Measurements from ENCODE around the gene STX8. TPM values are rescaled to one million over a fixed set of nuclear protein-coding genes. Genes with fewer than 3 reads are reported as not detected.
A peak's percentile ranks its signal among the peaks of the same experiment; 100 is the strongest.

Gene STX8
- total RNA-seq, 1 donor from 2014 or later: 31.2 TPM

GRCh38 chr17:9532715-9533114 is 42.9 kb downstream of the STX8 start:
- H3K27ac ChIP-seq: no peak overlapping the region
- no peaks in the 10 kb centered on the region for H3K4me1 ChIP-seq
- intact Hi-C loops (cut with DNase I): no loop called here
- TF ChIP-seq POLR2A (IDR thresholded peaks at IDR 0.05) (no peak), POLR2AphosphoS5 (IDR thresholded peaks at IDR 0.05; ENCODE audit: insufficient read depth in 1 of 2, low read depth in 1 of 2) (no peak), CTCF (IDR thresholded peaks at IDR 0.05) (no peak)
- no peak overlapping the region for H3K4me3 ChIP-seq
- no peaks in the 10 kb centered on the region for H3K27me3 ChIP-seq
- no peaks in the 10 kb centered on the region for H3K9me3 ChIP-seq
- H3K36me3 ChIP-seq: no peaks in the 10 kb centered on the region
- DNase-seq (ENCODE audit: extremely low spot score in 2 of 2): no peak

- Histone ChIP-seq H3K4me3 (no peak overlapping the region), H3K9me3 (no peaks in the 10 kb centered on the region), H3K4me1 (no peaks in the 10 kb centered on the region), H3K36me3 (no peaks in the 10 kb centered on the region), H3K27me3 (no peaks in the 10 kb centered on the region), H3K27ac (no peak overlapping the region)
- intact Hi-C loops (cut with DNase I): no loop called here
- TF ChIP-seq POLR2AphosphoS5 (IDR thresholded peaks at IDR 0.05; ENCODE audit: insufficient read depth in 1 of 2, low read depth in 1 of 2) (no peak), POLR2A (IDR thresholded peaks at IDR 0.05) (no peak), CTCF (IDR thresholded peaks at IDR 0.05) (no peak)
- no peak for DNase-seq (ENCODE audit: extremely low spot score in 2 of 2)
These were observed 44.6 kb downstream of the STX8 start for GRCh38 chr17:9531034-9531433.

- Histone ChIP-seq H3K36me3 (no peaks in the 10 kb centered on the region), H3K4me3 (no peak overlapping the region), H3K27me3 (no peaks in the 10 kb centered on the region), H3K4me1 (no peaks in the 10 kb centered on the region), H3K27ac (no peak overlapping the region), H3K9me3 (no peaks in the 10 kb centered on the region)
- no peak for DNase-seq (ENCODE audit: extremely low spot score in 2 of 2)
- TF ChIP-seq CTCF (IDR thresholded peaks at IDR 0.05): peak in 2 of 3 experiments; percentile 19 to 36
- TF ChIP-seq POLR2A (IDR thresholded peaks at IDR 0.05): no peak
- intact Hi-C loops (cut with DNase I): loop anchor here (10.0 kb wide), 1 partner anchor 534 kb away; no protein-coding TSS in a partner anchor
These were observed 46.5 kb downstream of the STX8 start for GRCh38 chr17:9529033-9529700.

- intact Hi-C loops (cut with DNase I): loop anchor here (10.0 kb wide), 1 partner anchor 533 kb away; no protein-coding TSS in a partner anchor
- H3K4me3 ChIP-seq: no peak overlapping the region
- H3K36me3 ChIP-seq: no peaks in the 10 kb centered on the region
- no peaks in the 10 kb centered on the region for H3K4me1 ChIP-seq
- DNase-seq (ENCODE audit: extremely low spot score in 2 of 2): no peak
- H3K9me3 ChIP-seq: no peaks in the 10 kb centered on the region
- H3K27ac ChIP-seq: no peak overlapping the region
- TF ChIP-seq POLR2AphosphoS5 (IDR thresholded peaks at IDR 0.05; ENCODE audit: insufficient read depth in 1 of 2, low read depth in 1 of 2) (no peak), POLR2A (IDR thresholded peaks at IDR 0.05) (no peak), CTCF (IDR thresholded peaks at IDR 0.05) (no peak)
- no peaks in the 10 kb centered on the region for H3K27me3 ChIP-seq
These were observed 47.8 kb downstream of the STX8 start for GRCh38 chr17:9527788-9528187.

GRCh38 chr17:9522074-9522473 is 53.5 kb downstream of the STX8 start:
- Histone ChIP-seq H3K36me3 (no peaks in the 10 kb centered on the region), H3K4me3 (no peak overlapping the region), H3K4me1 (no peaks in the 10 kb centered on the region), H3K27me3 (no peaks in the 10 kb centered on the region), H3K27ac (no peak overlapping the region), H3K9me3 (no peaks in the 10 kb centered on the region)
- intact Hi-C loops (cut with DNase I): loop anchor here (10.0 kb wide), 1 partner anchor 527 kb away; no protein-coding TSS in a partner anchor
- DNase-seq (ENCODE audit: extremely low spot score in 2 of 2): no peak
- TF ChIP-seq CTCF (IDR thresholded peaks at IDR 0.05) (peak in 2 of 3 experiments; percentile 60 to 71), POLR2AphosphoS5 (IDR thresholded peaks at IDR 0.05; ENCODE audit: insufficient read depth in 1 of 2, low read depth in 1 of 2) (no peak), POLR2A (IDR thresholded peaks at IDR 0.05) (no peak)

All from vagina (tissue), 2 donors.